ENCODE results near the gene FAM204A. TPM values are rescaled to one million over a fixed set of nuclear protein-coding genes. Genes with fewer than 3 reads are reported as not detected.

The FAM204A gene
- total and polyA plus RNA-seq, 2 of the 13 experiments (the other 11 are each of a cell fraction or from before 2014, with no cell fraction given), result 9.2 to 61.0 TPM

DNA sequence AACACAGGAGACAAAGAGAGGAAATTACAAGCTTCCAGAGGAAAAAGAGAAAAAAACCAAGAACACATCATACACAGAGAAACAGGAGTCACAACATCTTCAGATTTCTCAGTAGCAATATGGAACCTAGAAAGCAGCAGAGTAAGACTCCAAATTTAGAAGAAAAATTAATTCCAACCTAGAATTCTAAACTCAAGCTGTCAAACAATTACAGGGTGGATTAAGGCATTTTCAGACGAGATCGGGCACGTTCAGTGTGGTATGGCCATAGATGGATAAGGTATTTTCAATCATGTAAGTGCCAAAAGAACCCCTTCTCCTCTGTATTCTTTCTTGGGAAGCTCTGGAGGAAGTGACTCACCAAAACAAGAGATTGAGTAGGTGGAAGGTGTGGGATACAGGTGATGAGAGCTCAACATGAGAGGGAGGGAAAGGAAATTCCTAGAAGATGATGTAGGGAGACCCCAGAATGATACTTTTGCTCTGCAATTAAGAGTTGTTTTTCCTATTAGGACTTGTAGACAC, 51.6 kb downstream of the FAM204A start (continued):
- TF ChIP-seq, protein P1, sequence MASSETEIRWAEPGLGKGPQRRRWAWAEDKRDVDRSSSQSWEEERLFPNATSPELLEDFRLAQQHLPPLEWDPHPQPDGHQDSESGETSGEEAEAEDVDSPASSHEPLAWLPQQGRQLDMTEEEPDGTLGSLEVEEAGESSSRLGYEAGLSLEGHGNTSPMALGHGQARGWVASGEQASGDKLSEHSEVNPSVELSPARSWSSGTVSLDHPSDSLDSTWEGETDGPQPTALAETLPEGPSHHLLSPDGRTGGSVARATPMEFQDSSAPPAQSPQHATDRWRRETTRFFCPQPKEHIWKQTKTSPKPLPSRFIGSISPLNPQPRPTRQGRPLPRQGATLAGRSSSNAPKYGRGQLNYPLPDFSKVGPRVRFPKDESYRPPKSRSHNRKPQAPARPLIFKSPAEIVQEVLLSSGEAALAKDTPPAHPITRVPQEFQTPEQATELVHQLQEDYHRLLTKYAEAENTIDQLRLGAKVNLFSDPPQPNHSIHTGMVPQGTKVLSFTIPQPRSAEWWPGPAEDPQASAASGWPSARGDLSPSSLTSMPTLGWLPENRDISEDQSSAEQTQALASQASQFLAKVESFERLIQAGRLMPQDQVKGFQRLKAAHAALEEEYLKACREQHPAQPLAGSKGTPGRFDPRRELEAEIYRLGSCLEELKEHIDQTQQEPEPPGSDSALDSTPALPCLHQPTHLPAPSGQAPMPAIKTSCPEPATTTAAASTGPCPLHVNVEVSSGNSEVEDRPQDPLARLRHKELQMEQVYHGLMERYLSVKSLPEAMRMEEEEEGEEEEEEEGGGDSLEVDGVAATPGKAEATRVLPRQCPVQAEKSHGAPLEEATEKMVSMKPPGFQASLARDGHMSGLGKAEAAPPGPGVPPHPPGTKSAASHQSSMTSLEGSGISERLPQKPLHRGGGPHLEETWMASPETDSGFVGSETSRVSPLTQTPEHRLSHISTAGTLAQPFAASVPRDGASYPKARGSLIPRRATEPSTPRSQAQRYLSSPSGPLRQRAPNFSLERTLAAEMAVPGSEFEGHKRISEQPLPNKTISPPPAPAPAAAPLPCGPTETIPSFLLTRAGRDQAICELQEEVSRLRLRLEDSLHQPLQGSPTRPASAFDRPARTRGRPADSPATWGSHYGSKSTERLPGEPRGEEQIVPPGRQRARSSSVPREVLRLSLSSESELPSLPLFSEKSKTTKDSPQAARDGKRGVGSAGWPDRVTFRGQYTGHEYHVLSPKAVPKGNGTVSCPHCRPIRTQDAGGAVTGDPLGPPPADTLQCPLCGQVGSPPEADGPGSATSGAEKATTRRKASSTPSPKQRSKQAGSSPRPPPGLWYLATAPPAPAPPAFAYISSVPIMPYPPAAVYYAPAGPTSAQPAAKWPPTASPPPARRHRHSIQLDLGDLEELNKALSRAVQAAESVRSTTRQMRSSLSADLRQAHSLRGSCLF (CRISPR knock-in tag; IDR thresholded peaks at IDR 0.05; ENCODE audit: borderline replicate concordance), result no peak
- TF ChIP-seq SPEN (CRISPR knock-in tag; IDR thresholded peaks at IDR 0.05; ENCODE audit: low read depth), result no peak
- no peak for TF ChIP-seq SP2 (CRISPR knock-in tag; IDR thresholded peaks at IDR 0.05)
- TF ChIP-seq ZSCAN21 (CRISPR knock-in tag; IDR thresholded peaks at IDR 0.05; ENCODE audit: borderline replicate concordance), result no peak
- no peak for TF ChIP-seq SETDB1 (CRISPR knock-in tag; IDR thresholded peaks at IDR 0.05; ENCODE audit: borderline replicate concordance)
- no peak for TF ChIP-seq MBD4 (IDR thresholded peaks at IDR 0.05; ENCODE audit: borderline replicate concordance, low read length)
- TF ChIP-seq ZNF251 (CRISPR knock-in tag; IDR thresholded peaks at IDR 0.05), result no peak
- TF ChIP-seq ZNF788 (CRISPR knock-in tag; IDR thresholded peaks at IDR 0.05; ENCODE audit: borderline replicate concordance), result no peak
- no peak for TF ChIP-seq ZNF557 (CRISPR knock-in tag; IDR thresholded peaks at IDR 0.05)
